Astrocyte of the cerebellum (primary cell): Measurements from ENCODE around the gene JAZF1.

Experiments used
- DNase-seq: peaks from one replicate; pipeline ENCODE4 v3.0.0-alpha.2; 2011; ENCODE audit warnings: low read depth
- H3K4me3 ChIP-seq: 2 replicates; pipeline ENCODE4 v1.5.1; 2011; ENCODE audit warnings: mild to moderate bottlenecking, low read depth, low read length, moderate library complexity
- CTCF ChIP-seq: IDR thresholded peaks from 2 replicates; pipeline ENCODE4 v1.5.1; 2012; ENCODE audit warnings: low read length, low read depth, moderate library complexity, mild to moderate bottlenecking; ENCODE audit errors: missing control alignments
- in situ Hi-C: cut with HindIII; loops from 2 replicates; pipeline ENCODE4 v1.10.0; 2017; ENCODE audit warnings: low sequenced_read_pairs

JAZF1 gene

GRCh38 chr7:27967639-27968038, 213.0 kb downstream of the JAZF1 start:
- no peak for TF ChIP-seq CTCF
- in situ Hi-C loops, result no loop called here
- no peak overlapping the region for H3K4me3 ChIP-seq
- no peak for DNase-seq

DNA sequence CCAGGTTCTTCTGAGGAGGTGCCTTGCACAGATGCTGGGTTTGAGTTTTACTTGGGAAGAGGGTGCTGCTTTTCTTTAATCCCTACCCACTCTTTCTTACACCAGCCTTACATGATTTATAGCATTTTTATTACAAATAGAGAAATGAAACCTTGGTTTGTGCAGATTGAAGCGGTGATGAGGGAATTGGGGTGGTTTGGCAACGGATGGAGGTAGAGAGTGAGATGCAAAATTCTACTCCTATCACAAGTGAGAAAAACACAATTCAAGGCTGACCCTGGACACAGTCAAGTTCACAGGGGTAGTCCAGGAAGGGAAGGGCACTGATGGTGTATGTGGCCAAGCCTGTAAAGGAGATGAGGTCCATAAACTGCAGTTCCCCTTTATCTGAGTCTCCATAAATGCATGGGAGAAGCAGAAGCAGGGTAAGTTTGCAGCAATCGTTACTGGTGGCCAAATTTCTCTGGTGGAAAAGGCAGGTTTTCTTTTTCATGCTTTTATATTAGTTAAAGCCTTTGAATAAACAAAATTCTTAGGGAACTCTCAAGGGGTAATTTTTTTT, 214.3 kb downstream of the JAZF1 start:
- in situ Hi-C loops, result no loop called here
- H3K4me3 ChIP-seq, result no peak overlapping the region
- TF ChIP-seq CTCF, result no peak
- DNase-seq, result no peak

DNA sequence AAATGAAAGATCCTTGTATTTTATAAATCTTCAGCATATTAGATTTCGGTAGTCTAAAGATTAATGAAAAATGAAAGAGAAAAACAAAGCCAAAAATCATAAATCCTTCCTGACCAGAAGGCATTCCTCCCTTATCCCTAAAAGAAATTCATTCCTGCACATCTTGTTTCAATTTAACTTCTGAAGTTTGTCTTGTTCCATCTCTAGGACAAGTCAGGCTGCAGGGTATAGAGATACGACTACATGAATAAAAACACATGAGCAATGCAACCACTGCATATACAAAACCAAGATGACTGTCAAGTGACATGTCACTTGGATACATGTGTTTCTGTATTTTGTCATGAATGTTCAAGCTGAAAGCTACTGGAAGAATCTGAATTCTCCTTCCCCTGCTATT, 214.9 kb downstream of the JAZF1 start:
- in situ Hi-C loops, result no loop called here
- H3K4me3 ChIP-seq, result no peak overlapping the region
- no peak for TF ChIP-seq CTCF
- no peak for DNase-seq

DNA sequence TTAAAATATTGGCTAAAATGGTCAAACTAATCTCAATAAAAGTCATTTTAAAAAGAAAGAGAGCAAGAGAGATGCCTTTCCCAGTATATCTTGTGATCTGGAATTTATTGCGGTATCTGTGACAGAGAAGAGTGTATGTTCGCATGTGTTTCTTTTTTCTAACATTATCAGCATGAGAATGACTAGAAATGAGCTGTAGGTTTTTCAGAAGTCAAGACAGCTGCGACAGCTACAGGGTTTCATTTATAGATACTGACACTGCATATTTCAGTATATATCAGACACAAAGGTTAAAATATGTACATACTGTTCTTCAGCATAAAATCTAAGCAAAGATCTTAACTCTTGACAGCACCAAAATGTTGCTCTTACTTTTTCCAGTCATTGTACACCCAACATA, 215.8 kb downstream of the JAZF1 start:
- no peak for DNase-seq
- no peak overlapping the region for H3K4me3 ChIP-seq
- in situ Hi-C loops, result no loop called here
- no peak for TF ChIP-seq CTCF

- TF ChIP-seq CTCF, result no peak
- in situ Hi-C loops, result no loop called here
- no peak for DNase-seq
- no peak overlapping the region for H3K4me3 ChIP-seq
Measured at GRCh38 chr7:27963056-27963455, 217.5 kb downstream of the JAZF1 start.

- no peak overlapping the region for H3K4me3 ChIP-seq
- TF ChIP-seq CTCF, result no peak
- no peak for DNase-seq
- in situ Hi-C loops, result no loop called here
Measured at GRCh38 chr7:27962273-27962672, 218.3 kb downstream of the JAZF1 start.

- TF ChIP-seq CTCF, result no peak
- H3K4me3 ChIP-seq, result no peak overlapping the region
- DNase-seq, result no peak
- in situ Hi-C loops, result no loop called here
Measured at GRCh38 chr7:27961255-27961654, 219.3 kb downstream of the JAZF1 start.
